Measurements from ENCODE around the gene FREY1.
"Not testable (repeated sequence)": the region's sequence is repeated elsewhere in the genome, so short reads cannot be mapped to it uniquely, and the experiment has no call there.

Gene FREY1

DNA sequence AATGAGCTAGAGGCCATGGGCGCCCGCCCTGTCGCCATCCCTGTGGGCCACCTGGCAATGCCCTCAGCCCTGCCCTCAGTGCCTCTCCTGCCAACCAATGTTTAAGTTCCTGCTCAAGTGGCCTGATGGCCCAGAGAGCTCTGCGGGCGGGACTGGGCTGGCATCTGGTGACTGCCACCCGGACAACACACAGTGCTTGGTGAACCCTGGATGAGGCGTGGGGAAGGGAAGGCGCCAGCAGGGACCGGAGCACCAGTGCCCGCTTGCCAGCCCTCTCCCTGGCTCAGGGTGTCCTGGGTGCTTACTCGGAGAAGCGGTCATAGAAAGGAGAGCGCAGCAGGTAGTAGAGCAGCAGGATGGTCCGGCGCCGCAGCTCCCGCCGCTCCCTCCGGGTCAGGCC, 6.4 kb upstream of the FREY1 start:
- no peak for DNase-seq

DNA sequence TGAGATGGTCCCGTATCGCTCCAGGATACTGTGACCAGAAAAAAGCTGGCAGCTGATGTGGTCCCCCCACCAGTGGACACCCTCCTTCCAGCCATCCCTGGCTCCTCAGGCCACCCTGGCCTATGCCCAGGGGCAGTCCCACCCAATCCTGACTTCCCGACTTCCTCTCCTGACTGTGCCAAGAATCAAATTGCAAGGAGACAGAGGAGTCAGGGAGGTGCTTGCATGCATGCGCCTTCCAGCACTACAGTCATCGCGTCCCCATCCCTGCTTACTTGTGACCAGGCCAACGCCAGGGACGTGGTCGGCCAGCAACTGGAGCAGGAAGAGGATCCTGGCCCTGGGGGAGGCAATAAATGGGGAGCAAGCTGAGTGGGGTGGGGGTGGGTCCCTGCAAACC, 3.6 kb upstream of the FREY1 start:
- DNase-seq: no peak

DNA sequence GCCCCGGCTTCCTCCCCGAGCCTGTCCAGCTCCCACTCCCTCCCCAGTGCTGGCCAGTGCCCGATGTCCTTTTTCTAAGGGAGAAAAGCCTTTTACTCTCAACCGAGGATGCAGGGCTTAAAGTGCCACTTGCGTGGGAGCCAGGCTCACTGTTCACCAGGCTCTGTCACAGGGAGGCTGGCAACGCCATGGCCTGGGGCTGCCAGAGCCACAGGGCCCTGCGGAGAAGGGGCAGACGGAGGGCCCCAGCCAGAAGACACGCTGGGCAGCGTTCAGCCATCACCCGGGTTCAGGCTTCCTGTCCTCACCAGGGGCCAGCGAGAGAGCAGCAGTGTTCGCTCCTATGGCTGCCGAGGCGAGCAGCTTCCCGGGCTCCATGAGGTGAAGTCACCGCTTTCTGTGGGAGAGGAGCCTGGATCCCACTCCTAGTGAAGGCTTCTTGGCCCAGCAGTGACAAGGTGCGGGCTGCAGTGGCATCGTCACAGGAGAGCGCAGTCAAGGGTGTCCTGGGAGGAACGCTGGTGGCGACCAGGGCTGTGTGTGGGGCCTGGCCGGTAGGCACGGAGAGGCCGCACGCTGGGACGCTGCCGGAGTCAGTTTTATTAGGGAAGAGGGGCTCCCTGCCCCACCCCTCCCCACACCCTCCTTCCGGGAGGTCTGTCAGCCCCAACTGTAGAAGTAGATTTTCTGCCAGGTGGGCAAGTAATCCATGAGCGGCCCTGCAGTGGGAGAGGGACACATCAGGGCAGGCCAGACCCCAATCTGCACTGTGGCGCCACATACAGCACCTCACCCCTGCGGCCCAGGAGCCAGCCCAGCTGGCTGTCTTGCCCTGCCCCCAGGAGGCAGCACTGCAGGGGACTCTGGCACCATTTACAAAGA, 2.8 kb upstream of the FREY1 start:
- no peak for DNase-seq

DNA sequence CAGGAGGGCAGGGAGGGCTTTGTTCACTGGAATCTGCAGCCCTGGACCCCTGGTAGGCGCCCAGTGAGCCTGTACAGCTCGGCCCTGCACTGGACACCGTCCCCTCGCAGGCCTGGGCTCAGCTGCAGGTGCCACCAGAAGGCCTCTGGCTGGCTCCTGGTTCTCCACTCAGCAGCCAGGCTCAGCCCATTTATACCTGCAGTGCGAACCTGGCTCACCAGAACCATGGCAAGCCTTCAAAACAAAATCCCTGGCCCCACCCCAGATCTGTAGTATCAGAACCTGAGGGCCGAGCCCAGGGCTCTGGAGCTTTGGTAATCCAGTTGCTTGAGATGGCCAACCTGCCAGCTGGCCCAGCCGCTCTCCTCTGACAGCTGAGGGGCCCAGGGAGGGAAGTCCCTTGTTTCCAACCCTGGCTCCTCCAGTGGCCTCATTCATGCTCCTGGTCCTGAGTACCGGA, 870 bp upstream of the FREY1 start:
- DNase-seq: no peak

DNA sequence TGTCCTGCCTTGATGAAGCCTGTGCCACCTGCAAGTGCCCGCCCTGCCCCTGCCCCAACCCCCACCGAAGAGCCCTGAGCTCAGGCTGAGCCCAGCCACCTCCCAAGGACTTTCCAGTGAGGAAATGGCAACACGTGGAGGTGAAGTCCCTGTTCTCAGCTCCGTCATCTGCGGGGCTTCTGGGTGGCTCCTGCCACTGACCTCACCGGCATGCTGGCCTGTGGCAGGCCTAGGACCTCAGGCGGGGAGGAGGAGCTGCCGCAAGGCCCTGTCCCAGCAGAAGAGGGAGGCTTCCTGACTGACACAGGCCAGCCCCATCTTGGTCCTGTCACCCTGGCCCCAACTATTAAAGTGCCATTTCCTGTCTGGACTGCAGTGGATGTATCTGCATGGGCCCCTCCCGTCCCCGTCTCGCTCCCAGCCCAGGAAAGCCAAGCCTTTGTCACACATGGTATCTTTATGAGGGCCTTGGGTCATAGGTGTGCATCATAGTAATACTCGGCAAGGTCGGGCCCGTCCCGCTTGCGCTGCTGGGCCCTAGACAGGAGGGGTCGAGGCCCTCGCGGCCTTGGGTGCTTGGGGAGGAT, 882 bp downstream of the FREY1 start:
- DNase-seq: no peak

DNA sequence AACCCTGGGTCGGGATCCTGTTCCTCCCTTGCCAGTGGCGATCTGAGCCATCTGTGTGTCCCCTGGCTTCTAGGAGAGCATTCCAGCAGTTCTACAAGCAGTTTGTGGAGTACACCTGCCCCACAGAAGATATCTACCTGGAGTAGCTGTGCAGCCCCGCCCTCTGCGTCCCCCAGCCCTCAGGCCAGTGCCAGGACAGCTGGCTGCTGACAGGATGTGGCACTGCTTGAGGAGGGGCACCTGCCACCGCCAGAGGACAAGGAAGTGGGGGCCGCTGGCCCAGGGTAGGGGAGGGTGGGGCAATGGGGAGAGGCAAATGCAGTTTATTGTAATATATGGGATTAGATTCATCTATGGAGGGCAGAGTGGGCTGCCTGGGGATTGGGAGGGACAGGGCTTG, 1.5 kb downstream of the FREY1 start:
- DNase-seq: not testable (repeated sequence)

DNA sequence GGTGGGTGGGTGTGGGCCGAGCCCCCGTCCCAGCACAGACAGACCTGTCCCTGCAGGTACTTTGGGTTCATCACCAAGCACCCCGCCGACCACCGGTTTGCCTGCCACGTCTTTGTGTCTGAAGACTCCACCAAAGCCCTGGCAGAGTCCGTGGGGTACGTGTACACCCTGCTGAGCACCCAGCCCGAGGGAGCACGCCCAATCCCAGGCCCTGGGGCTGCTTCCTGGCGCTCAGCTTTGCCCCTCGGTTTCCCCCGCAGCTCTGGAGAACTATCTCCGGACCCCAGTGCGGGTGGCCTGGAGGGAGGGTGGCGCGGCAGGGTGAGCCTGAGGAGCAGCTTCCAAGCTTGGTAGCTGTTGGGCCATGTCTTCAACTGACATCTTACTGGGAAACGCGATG, 2.0 kb downstream of the FREY1 start:
- DNase-seq: no peak

DNA sequence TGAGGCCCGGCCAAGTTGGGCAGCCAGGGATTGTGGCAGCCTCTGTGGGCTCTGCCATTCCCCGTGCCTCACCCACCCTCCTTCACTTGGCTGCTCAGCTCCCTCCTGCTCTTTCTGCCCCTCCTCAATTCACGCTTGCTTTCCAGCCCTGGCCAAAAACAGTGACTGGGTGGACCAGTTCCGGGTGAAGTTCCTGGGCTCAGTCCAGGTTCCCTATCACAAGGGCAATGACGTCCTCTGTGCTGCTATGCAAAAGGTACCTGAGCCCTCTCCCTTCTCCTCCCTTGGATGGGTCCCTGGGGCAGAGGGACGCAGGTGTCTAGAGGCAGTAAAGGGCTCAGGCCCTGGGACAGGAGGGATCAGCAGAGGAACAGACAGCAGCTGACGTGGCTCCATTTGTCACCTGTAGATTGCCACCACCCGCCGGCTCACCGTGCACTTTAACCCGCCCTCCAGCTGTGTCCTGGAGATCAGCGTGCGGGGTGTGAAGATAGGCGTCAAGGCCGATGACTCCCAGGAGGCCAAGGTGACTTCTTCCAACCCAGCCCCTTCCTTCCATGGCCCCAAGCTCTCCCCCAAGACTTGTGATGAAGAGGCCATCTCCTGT, 2.7 kb downstream of the FREY1 start:
- DNase-seq: no peak

DNA sequence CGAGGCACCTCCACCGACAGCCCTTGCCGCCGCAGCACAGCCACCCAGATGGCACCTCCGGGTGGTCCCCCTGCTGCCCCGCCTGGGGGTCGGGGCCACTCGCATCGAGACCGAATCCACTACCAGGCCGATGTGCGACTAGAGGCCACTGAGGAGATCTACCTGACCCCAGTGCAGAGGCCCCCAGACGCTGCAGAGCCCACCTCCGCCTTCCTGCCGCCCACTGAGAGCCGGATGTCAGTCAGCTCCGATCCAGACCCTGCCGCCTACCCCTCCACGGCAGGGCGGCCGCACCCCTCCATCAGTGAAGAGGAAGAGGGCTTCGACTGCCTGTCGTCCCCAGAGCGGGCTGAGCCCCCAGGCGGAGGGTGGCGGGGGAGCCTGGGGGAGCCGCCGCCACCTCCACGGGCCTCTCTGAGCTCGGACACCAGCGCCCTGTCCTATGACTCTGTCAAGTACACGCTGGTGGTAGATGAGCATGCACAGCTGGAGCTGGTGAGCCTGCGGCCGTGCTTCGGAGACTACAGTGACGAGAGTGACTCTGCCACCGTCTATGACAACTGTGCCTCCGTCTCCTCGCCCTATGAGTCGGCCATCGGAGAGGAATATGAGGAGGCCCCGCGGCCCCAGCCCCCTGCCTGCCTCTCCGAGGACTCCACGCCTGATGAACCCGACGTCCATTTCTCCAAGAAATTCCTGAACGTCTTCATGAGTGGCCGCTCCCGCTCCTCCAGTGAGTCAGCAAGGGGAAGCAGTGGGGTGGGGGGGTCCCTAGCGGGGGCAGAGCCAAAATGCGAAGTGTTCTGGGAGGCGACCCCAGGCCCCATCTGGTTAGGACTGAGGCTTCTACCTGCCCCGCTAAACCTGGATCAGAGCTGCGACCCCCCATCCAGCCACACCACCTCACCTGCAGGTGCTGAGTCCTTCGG, 4.4 kb downstream of the FREY1 start:
- DNase-seq: no peak

DNA sequence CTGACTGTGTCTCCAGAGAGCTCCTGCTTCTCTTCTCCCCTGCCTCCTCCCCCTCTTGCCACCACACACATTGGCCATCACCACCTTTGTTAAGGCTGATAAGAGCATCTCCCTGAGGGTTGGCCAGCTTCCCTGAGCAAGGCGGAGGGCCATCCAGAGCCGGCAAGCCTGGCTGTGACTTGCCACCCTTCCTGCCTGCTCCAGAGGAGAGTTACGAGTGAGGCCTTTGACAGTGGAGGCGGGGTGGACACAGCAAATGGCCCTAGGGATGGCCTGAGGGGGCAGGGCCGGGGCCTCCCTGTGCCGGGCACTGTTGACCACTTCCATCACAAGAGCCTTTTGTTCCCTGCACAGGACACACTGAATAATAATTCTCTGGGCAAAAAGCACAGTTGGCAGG, 5.4 kb downstream of the FREY1 start:
- no peak for DNase-seq

DNA sequence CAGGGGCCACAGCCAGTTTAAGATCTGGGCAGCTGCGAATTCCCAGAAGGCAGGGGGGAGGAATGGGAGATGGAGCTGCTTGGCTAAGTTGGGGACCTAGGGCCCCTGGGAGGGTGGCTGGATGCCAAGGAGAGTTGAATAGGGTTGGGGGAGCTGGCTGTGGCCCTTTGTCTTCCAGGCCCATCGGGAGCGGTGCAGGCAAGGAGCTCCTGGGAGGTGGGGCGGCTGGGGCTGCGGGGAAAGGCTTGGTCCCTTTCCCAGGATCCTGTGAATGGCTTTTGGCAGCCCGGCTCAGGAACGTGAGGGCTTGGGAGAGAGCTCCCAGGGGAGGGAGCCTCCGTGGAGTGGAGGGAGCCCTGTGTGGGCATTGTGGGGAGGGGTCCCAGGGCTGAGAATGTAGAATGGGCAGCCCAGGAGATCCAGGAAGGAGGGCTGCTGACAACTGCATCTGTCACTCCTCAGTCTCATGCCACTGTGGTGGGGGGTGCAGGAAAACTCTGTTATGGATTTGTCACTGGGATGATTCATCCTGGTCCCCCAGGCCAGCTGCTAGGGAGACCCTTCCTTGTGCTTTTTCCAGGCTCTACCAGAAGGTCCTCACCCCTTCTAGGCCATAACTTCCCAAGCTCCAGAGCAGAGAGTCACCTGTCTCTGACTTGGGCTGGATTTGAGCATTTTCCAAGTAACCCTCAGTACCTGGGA, 6.0 kb downstream of the FREY1 start:
- DNase-seq: no peak

DNA sequence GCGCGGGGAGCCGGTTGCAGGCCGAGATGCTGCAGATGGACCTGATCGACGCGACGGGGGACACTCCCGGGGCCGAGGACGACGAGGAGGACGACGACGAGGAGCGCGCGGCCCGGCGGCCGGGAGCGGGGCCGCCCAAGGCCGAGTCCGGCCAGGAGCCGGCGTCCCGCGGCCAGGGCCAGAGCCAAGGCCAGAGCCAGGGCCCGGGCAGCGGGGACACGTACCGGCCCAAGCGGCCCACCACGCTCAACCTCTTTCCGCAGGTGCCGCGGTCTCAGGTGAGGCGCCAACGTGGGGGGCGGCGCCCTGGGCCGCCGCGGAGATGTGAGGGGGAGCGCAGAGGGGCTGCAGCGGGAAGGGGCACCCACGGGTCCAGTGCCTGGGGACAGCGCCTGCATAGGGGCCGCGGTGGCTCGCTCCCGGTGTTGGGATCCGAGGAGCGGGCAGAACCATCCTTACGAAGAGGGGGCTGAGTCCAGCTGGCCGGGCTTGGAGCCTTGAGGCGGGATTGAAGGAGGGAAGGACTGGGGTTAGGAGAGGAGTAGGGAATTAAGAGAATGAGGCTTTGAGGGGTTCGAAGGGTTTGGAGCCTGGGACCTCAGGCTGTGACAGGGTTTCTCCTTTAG, 6.8 kb downstream of the FREY1 start:
- DNase-seq: not testable (repeated sequence)

DNA sequence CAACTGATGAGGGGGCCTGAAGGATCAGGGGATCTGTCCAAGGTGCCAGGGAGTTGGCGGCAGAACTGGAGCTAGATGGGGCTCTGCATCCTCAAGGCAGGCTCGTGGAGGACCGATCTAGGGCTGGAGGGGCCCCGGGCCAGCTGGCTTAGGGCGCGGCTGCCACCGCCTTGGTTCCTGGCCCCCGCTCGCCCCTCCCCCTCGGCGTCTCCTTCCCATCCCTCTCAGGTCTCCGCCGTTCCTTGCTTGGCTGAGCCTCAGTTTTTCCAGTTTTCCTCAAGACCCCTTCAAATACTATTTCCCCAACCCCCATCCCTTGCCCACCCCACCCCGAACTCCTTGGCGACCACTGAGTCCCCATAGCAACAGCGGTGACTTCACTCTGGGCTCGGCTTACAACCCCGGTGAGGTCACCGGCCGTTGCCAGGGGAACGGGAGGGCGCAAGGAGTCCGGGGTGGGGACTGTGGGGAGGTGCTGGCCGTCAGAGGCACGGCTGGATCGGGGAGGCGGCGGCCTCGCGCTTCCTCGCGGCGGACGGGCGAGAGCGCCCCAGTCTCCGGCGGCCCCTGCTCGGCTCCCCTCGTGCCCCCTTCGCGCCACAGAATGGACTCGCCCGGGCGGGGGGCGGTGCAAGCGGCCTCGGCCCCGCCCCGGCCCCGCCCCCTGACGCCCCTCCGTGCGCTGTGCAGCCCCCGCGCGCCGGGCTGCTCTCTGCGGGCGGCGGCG, 7.5 kb downstream of the FREY1 start:
- peak; percentile 67 for DNase-seq

DNA sequence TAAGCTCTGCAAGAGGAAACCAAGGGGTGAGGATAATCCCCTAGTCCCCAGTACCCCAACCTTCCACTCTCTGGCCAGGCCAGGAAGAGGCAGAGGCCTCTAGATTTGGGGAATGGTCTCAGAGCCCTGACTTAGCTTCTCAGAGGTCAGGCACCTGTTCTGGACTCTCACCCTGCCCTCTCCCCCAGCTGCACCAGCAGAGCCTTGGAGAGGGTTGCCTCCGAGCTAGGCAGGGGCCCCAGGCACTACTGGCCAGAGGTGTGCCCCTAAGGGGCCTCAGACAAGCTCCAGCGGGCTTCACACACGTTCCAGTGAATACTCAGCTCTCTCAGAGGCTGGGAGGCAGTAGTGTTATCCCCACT, 8.0 kb downstream of the FREY1 start:
- DNase-seq: no peak

DNA sequence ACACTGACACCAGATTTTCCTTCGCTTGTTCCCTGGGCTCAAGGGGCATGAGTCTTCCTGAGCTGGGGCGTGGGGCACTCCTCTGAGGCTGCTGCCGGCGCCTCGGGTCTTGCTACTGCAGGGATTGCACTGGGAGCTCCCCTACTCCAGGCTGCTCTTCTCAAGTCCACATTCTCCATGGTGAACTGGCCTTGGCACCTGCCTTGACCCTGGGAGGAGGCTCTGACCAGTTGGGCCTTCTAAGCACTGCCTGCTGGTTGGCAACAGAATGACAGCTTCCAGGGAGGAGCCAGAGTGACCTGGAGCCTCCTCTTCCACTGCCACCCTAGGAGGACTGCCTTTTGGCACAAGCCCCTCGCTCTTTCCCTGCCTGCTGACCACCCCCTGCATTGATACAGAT, 9.5 kb downstream of the FREY1 start:
- no peak for DNase-seq

DNA sequence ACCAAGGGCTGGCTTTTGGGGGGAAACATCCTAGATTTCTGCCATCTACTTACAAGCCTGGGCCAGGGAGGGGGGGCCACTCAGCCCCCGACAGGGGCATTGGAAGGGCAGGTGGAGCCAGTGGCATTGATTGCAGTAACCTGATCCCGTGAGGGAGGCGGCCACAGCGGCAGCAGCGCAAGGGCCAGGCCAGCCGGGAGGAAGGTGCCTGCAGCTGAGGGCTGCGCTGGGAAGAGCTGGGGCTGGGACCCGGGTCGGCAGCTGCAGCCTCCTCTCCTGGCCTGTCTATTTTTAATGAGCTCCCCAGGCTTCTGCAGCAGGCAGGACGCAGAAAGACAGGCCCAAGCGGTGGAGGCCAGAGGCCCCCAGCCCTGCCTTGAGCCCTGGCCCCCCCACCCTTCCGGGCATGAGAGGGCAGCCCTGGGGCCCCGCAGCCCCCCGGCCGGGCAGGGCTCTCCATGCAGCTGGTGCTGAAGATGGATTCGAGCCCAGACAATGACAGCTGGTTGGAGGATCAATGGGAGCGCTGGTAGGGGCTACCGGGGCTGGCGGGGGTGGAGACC, 10.6 kb downstream of the FREY1 start:
- no peak for DNase-seq

DNA sequence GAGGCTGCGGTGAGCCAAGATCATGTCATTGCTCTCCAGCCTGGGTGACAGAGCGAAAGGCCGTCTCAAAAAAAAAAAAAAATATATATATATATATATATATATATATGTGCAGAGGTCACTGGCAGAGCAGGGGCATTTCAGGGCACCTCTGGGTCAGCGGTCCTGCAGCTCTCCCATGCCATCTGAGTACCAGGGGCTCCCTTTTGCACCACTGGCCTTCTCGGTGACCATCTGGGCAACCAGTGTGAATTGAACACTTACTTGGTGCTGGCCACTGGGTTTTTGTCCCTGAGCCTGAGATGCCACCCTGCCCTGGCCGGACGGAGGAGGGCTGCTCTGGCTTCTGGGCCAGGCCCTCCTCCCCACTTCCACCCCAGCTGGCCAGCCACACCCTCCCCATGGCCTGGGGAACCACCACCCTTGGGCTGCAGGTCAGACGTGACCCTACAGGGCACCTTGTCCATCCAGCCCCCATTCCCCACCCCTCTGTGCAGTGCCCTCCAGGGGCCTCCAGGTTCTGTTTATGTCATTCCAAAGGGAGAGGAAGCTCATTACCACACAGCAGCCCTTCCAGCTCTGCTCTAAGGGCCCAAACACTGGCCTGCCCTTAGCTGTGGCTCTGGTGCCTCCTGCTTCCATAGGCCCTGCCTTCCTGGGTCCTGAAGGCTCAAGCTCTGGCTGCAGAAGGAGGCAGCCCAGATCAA, 11.4 kb downstream of the FREY1 start:
- DNase-seq: no peak

DNA sequence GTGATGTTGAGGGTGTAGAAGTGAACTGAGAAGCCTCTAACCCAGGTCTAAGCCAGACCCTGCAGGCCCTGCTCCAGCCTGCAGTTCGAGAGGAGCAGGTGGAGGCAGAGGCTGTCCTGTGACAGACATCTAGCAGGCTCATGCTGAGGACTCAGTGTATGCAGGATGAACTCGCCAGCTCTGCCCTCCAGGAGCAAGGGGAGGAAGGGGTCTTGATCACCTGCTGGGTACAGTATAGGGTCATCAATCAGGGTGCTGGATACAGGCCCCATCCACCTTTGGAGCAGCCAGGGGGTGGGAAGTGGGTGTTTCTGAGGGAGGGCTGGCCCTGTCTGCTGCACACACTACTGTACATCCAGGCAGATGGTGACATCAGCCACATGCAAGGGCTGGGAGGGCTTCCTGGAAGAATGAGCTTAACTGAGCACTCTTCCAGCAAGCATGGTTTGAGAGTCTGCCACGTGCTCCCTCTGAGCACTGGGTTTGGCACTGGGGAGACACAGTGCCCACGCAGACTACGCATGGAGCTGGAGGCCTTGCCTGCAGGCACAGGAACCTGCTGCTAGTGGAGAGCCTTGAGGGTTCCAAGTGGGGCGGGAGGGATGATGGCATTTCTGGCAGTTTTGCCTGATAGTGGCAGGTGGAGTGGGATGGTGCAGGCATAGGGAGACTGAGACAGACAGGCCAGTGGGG, 12.4 kb downstream of the FREY1 start:
- DNase-seq: no peak

DNA sequence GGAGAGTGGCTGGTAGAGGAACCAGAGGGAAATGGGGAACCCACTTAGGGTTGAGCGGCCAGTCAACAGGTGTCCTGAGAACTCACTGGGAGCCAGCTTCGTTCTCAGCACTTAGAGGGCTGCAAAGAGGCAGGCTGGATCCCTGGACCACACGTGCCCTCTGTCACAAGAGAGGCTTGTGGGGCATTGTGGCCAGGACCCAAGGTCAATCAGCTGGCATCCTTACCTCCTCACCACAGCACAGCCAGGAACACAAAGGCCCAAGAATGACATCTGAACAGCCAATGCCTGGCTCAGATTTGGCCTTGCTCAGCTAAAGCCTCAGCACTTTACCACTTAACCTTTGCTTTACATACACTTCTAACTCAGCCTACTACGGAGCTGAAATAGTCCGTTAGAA, 14.2 kb downstream of the FREY1 start:
- DNase-seq: no peak
